ENCODE data around the gene TNFRSF1A.

Gene TNFRSF1A

GRCh38 chr12:6384499-6385436, 42.9 kb upstream of the TNFRSF1A start:
- peak overlapping the region; percentile 95 for H3K4me3 ChIP-seq (ENCODE audit: low read depth, low read length)
- DNase-seq (ENCODE audit: low read depth) = no peak
- TF ChIP-seq CTCF (IDR thresholded peaks at IDR 0.05; ENCODE audit: control insufficient read depth, extremely low read depth, insufficient read depth) = no peak

GRCh38 chr12:6383572-6384498, 42.0 kb upstream of the TNFRSF1A start, which contains the start of gene LTBR:
LTBR (plus strand) TSS chr12:6384162; CDS start chr12:6384359, 197 bp downstream.
- DNase-seq (ENCODE audit: low read depth) = peak; percentile 81
- TF ChIP-seq CTCF (IDR thresholded peaks at IDR 0.05; ENCODE audit: control insufficient read depth, extremely low read depth, insufficient read depth) = no peak
- H3K4me3 ChIP-seq (ENCODE audit: low read depth, low read length) = peak within 1 kb of the TSS; percentile 95

GRCh38 chr12:6382982-6383381, 41.1 kb upstream of the TNFRSF1A start:
- TF ChIP-seq CTCF (IDR thresholded peaks at IDR 0.05; ENCODE audit: control insufficient read depth, extremely low read depth, insufficient read depth) = no peak
- H3K4me3 ChIP-seq (ENCODE audit: low read depth, low read length) = peak overlapping the region; percentile 95
- DNase-seq (ENCODE audit: low read depth) = no peak

GRCh38 chr12:6382371-6382770, 40.5 kb upstream of the TNFRSF1A start:
- H3K4me3 ChIP-seq (ENCODE audit: low read depth, low read length) = no peak overlapping the region
- no peak for TF ChIP-seq CTCF (IDR thresholded peaks at IDR 0.05; ENCODE audit: control insufficient read depth, extremely low read depth, insufficient read depth)

GRCh38 chr12:6380141-6381121, 38.6 kb upstream of the TNFRSF1A start:
- H3K4me3 ChIP-seq (ENCODE audit: low read depth, low read length) = no peak overlapping the region
- no peak for TF ChIP-seq CTCF (IDR thresholded peaks at IDR 0.05; ENCODE audit: control insufficient read depth, extremely low read depth, insufficient read depth)
- no peak for DNase-seq (ENCODE audit: low read depth)

More at GRCh38 chr12:6382371-6382770, 40.5 kb upstream of the TNFRSF1A start:
- no peak for DNase-seq (ENCODE audit: low read depth)

Data from LNCaP clone FGC (cell line).